Activated T-cell treated with anti-CD3 and anti-CD28 coated beads for 4 hours (primary cell): Measurements from ENCODE around the gene SLC16A14.

Source experiments
- DNase-seq: peaks from one replicate; pipeline ENCODE4 v3.0.0-alpha.2; 2020

SLC16A14 gene

DNA sequence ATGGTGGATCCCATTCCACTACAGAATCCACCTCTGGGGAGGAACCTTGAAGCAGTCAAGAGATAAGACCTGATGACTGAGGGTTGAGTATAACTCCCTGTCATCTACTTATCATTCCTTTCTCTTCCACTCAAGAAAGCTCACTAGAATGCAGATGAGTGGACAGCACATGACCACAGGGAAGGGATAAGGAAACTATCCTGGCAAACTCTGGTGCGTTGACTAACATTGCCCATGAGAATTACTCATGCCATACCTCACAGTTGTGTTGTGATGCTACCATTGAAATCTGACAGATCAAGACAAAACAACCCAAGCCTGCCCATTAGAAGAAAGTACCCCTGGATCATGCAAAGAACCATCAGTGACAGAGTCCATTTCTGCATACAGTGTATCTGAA is 26.5 kb downstream of the SLC16A14 start:
- DNase-seq: no peak

DNA sequence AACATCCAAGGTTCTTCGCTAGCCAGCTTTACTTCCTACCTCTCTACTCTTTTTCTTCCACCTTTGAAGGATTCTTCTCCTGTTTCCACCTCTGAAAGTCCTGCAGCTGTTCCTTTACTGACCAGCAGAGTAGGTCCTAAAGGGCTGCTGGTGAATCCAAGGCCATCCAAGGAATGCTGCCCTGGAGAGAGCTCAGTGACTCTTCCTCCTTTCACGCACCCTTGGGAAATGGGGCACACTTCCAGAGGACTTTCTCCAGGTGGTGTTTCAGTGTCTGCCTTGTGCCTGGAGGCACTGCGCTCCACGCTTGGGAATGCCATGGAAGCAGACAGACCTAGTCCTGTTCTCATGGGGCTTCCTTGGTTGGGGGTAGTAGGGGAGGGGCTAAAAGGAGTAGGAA is 45.4 kb downstream of the SLC16A14 start:
- DNase-seq: no peak

DNA sequence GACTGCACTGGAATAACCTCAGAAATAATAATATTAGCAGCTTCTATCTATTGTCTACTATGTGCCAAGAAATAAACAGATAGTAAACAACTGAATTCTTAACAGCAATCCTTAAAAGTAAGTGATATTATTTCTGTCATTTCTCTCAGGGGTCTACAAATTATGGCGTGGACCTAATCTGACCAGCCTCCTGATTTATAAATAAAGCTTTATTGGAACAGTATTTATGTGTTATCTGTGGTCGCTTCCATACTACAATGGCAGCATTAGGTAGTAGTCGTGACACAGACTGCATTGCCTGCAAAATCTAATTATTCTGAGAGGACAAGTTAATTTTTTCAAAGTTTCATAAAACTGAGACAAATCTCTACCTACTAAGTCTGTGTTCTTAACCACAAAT is 49.0 kb downstream of the SLC16A14 start:
- DNase-seq: no peak

GRCh38 chr2:230018153-230018552 is 50.6 kb downstream of the SLC16A14 start:
- no peak for DNase-seq

DNA sequence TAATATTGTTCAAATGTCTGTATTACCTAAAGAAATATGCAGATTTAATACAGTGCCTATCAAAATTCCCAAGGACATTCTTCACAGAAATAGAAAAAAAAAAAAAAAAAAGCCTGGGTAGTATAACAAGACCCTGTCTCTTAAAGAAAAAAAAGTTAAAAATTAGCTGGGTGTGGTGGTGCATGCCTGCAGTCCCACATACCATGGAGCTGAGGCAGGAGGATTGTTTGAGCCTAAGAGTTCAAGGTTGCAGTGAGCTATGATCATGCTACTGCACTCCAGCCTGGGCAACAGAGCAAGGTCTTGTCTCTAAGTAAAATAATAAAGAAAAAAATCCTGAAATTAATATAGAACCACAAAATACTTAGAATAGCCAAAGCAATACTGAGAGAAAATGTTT is 51.9 kb downstream of the SLC16A14 start:
- no peak for DNase-seq

- DNase-seq: no peak
These were observed 56.3 kb downstream of the SLC16A14 start for GRCh38 chr2:230012267-230012884.

DNA sequence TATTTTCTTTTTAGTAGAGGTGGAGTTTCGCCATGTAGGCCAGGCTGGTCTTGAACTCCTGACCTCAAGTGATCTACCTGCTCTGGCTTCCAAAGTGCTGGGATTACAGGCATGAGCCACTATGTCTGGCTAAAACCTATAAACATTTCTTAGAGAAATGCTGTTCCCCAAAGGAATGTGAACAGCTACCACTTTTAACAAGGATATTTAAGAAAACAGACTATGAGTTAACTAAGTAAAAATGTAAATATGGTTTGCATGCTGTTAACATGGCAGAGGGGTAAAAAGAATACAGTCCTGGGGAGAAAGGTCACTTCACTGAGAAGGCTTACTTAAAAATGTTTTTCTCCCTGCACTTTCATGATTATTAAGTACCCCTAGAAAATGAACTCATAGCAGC is 57.1 kb downstream of the SLC16A14 start:
- no peak for DNase-seq

DNA sequence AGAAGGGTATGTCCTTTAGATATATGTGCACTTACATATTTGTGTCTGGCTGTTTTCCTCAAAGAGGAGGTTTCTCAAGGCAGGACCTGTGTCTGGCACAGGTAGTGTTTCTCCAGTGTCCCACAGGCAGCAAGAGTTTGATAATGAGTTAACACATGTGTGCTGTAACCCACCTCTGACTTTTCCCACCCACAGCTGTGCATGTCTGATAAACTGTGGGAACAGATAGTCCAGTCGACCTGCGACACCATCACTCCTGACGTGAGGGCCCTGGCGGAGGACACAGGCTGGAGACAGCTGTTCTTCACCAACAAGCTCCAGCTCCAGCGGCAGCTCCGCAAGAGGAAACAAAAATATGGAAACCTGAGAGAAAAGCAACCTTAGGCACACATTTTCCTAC is 58.2 kb downstream of the SLC16A14 start:
- no peak for DNase-seq

GRCh38 chr2:230008708-230009066 is 60.0 kb downstream of the SLC16A14 start:
- no peak for DNase-seq

- DNase-seq: peak; percentile 86
These were observed 60.6 kb downstream of the SLC16A14 start for GRCh38 chr2:230007931-230008707.

DNA sequence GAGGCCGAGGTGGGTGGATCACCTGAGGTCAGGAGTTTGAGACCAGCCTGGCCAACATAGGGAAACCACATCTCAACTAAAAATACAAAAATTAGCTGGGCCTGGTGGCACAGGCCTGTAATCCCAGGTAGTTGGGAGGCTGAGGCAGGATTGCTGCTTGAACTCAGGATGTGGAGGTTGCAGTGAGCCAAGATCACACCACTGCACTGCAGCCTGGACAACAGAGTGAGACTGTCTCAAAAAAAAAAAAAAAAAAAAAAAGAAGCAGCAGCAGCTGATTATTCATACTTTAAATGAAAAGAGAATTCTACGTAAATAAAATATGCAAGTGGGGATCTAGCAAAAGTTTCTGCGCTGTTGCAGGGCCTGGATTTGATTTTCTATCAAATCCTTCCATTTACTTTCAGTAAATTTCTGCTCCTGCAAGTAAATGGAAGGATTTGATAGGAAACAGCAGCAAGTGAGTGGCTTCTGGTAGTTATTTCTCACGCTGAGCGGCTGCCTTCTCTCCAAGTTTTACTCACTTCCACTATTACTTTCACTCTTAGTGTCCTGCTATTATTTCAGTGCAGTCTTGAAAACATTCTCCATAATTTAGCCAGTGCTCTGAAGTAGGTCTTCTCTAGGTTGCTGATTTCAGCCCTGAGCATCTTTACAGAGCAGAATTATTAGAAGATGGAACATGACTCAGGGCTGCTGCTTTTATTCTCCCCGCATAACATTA is 68.4 kb downstream of the SLC16A14 start:
- DNase-seq: no peak

DNA sequence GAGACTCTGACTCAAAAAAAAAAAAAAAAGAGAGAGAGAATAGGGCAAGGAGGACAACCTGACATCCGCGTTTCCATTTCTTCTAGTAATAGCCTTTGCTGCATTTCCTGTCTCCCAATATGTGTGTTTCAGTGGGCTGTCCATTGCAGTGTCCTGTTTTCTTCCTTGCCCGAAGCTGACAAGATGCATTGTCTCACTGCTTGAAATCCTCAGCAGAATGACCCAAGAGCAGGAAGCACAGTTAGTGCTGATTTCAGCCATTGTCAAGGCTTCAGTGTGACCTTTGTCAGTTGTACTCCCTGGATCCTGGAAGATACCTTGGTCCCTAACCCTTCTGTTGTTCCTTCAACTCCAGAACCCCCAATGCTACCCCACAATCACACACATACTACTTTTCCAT is 71.2 kb downstream of the SLC16A14 start:
- DNase-seq: no peak

DNA sequence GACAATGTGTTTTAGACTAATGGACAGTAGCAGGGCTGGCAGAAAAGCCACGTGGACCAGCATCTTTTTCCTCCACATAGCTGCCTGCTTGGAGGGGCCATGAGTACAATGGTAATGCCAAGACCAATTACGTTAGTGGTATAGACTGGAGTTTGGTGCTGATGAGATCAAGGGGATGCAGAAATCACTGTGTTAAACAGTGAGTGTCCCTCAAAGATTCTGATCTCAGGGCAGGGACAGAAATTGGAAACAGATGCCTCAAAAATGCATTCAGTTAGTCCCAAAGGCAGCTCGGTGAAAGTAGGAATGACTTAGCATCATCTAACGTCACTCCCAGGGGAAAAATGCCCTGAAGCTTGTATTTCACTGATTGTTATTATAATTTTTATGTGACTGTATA is 72.4 kb downstream of the SLC16A14 start:
- DNase-seq: no peak

DNA sequence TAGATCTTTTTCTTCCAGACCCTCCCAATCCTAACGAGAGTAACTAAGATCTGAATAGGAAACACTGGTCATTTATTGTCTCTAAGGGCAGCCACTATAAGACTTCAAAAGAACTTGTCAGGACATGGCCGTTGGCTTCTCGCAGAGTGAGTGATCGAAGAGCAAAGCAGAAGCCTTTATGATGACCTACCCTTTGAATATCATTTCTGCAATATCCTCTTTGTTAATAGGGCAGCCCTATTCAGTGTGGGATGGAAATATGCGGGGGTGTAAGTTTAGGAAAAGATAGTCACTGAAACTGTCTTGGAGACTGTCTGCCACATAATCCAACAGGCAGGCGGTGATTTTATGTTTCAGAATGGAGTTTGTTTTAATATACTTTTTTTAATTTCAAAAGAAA is 75.5 kb downstream of the SLC16A14 start:
- no peak for DNase-seq
